Uterus (tissue), 4 donors: ENCODE results near the gene DOCK1. TPM values are rescaled to one million over a fixed set of nuclear protein-coding genes. Genes with fewer than 3 reads are reported as not detected.
A peak's percentile ranks its signal among the peaks of the same experiment; 100 is the strongest.

Source experiments
- DNase-seq, 2 donors: peaks; one replicate each; pipeline ENCODE4 v3.0.0-alpha.2; 2019 to 2020
- H3K27ac ChIP-seq, 2 donors: fragments of 200-600 bp; sonication (generic); 1 replicate in 1 of 2; 2 replicates in 1 of 2; pipeline ENCODE4 v1.5.1; 2016 to 2018
- H3K27me3 ChIP-seq, 2 donors: fragments of 200-600 bp; sonication (generic); one replicate each; pipeline ENCODE4 v1.5.1; 2018 to 2019; ENCODE audit warnings: control low read depth in 1 of 2
- H3K36me3 ChIP-seq, 2 donors: fragments of 200-600 bp; sonication (generic); one replicate each; pipeline ENCODE4 v1.5.1; 2019; ENCODE audit warnings: control low read depth in 1 of 2
- H3K4me1 ChIP-seq, 2 donors: fragments of 200-600 bp; sonication (generic); one replicate each; pipeline ENCODE4 v1.5.1; 2018 to 2019; ENCODE audit warnings: control low read depth in 1 of 2
- H3K4me3 ChIP-seq, 2 donors: fragments of 200-600 bp; sonication (generic); 1 replicate in 1 of 2; 2 replicates in 1 of 2; pipeline ENCODE4 v1.5.1; 2018 to 2019; ENCODE audit warnings: mild to moderate bottlenecking in 1 of 2
- H3K9me3 ChIP-seq, 2 donors: fragments of 200-600 bp; sonication (generic); one replicate each; pipeline ENCODE4 v1.5.1; 2019; ENCODE audit warnings: control low read depth in 1 of 2
- CTCF ChIP-seq, 4 experiments: fragments of 200-600 bp in 2 of 4; fragments of 450-650 bp in 2 of 4; sonication (generic) in 2 of 4; IDR thresholded peaks; one replicate each; pipeline ENCODE4 v1.5.1; 2016 to 2019; ENCODE audit warnings: antibody characterized with exemption in 4 of 4, mild to moderate bottlenecking in 2 of 4, moderate library complexity in 1 of 4
- POLR2A ChIP-seq, 2 donors: fragments of 450-650 bp; IDR thresholded peaks; one replicate each; pipeline ENCODE4 v1.6.1; 2016; ENCODE audit warnings: antibody characterized with exemption in 2 of 2, mild to moderate bottlenecking in 1 of 2, moderate library complexity in 1 of 2
- intact Hi-C: fragments of 100-400 bp; cut with DNase I; formaldehyde crosslinking; loops from one replicate; pipeline ENCODE4 v1.15.1; 2023; ENCODE audit warnings: low total_unique reads
- total RNA-seq, 4 donors: library from RNA; depleted of rRNA in 3 of 4; stranded (reverse); fragments of >200 nt in 3 of 4; gene quantifications; one replicate each; pipeline versions ENCODE4 v1.1.0 to v1.2.4, GENCODE V29; 2014 to 2023
- donor health status: DM: yes; HTN: yes; CAD: no.

Gene DOCK1
- total RNA-seq, 4 donors from 2014 or later: 15.6 to 130 (median 65.0) TPM

DNA sequence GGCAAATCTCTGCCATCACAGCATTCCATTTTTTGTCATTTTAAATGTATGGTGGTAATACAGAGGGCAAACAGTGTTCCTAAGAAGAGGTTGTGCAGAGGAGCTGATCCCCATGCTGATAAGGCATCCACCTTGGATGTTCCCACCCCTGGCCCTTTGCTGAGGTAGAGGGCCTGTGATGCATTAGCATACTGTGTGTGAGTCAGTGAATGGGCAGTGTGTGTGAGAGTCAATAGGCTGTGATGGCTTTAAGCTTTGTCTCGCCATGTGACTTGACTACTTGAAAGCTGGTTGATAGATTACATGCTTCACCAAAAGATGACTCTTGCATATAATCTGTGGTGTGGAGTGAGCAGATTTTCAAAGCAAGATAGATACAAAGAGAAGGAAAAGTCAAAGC is 209.9 kb downstream of the DOCK1 start:
- no peaks in the 10 kb centered on the region for H3K9me3 ChIP-seq
- DNase-seq: no peak
- intact Hi-C loops: no loop called here
- H3K27me3 ChIP-seq: no peaks in the 10 kb centered on the region
- H3K4me3 ChIP-seq: no peak overlapping the region
- no peak overlapping the region for H3K27ac ChIP-seq
- TF ChIP-seq CTCF (IDR thresholded peaks at IDR 0.05) (no peak), POLR2A (IDR thresholded peaks at IDR 0.05) (no peak)
- H3K36me3 ChIP-seq: no peaks in the 10 kb centered on the region
- no peaks in the 10 kb centered on the region for H3K4me1 ChIP-seq

DNA sequence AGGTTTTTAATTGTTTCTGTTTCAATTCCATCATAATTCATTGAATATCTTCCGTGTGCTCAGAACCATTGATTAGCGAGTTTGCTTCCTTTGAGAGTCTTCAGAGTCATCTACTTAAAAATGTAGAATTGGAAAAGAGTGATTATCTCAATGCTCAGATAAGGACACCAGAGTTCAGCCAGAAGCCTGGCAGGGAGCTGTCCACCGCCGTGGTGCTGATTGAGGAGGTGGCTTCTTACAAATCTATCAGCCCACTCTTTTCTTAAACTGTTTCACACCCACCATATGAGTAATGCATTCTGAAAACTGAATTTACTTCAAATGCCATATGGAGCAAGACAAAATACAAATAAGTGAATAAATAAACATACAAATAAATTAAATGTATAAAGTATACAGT is 211.9 kb downstream of the DOCK1 start:
- Histone ChIP-seq H3K27me3 (no peaks in the 10 kb centered on the region), H3K9me3 (no peaks in the 10 kb centered on the region), H3K36me3 (no peaks in the 10 kb centered on the region), H3K4me1 (no peaks in the 10 kb centered on the region), H3K4me3 (no peak overlapping the region), H3K27ac (no peak overlapping the region)
- peak in 1 of 2 donors; percentile 31 for DNase-seq
- intact Hi-C loops: no loop called here
- TF ChIP-seq POLR2A (IDR thresholded peaks at IDR 0.05) (no peak), CTCF (IDR thresholded peaks at IDR 0.05) (no peak)

DNA sequence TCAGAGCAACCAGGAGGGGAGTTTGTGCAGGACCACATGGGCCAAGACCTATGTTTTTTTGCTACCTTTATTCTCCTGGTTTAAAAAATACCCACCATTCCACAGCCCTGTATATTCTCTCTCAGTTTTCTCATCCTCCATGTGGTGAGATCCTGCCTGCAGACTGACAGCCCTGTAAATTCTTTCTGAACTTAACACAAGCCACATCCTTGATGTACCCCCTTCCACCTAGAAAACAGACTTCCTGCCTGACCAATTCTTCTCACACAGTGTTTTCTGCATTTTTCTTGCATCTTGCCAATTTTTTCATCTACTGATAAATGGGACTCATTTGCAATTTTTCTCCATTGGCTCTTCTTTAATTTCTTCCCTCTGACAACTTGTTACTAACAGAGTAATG is 212.8 kb downstream of the DOCK1 start:
- Histone ChIP-seq H3K4me1 (no peaks in the 10 kb centered on the region), H3K9me3 (no peaks in the 10 kb centered on the region), H3K27me3 (no peaks in the 10 kb centered on the region), H3K36me3 (no peaks in the 10 kb centered on the region), H3K27ac (no peak overlapping the region), H3K4me3 (no peak overlapping the region)
- no peak for TF ChIP-seq POLR2A (IDR thresholded peaks at IDR 0.05)
- no peak for TF ChIP-seq CTCF (IDR thresholded peaks at IDR 0.05)
- no peak for DNase-seq
- intact Hi-C loops: no loop called here

- TF ChIP-seq POLR2A (IDR thresholded peaks at IDR 0.05): no peak
- no peak for TF ChIP-seq CTCF (IDR thresholded peaks at IDR 0.05)
These were observed 214.7 kb downstream of the DOCK1 start for GRCh38 chr10:127119936-127120335.

GRCh38 chr10:127122831-127123230 is 217.6 kb downstream of the DOCK1 start:
- no peak for TF ChIP-seq POLR2A (IDR thresholded peaks at IDR 0.05)
- TF ChIP-seq CTCF (IDR thresholded peaks at IDR 0.05): no peak
- no peak overlapping the region for H3K4me3 ChIP-seq
- H3K27me3 ChIP-seq: no peaks in the 10 kb centered on the region
- no peaks in the 10 kb centered on the region for H3K4me1 ChIP-seq
- no peak overlapping the region for H3K27ac ChIP-seq
- intact Hi-C loops: no loop called here
- no peaks in the 10 kb centered on the region for H3K36me3 ChIP-seq
- DNase-seq: no peak
- H3K9me3 ChIP-seq: no peaks in the 10 kb centered on the region

More at GRCh38 chr10:127119936-127120335, 214.7 kb downstream of the DOCK1 start:
- H3K27me3 ChIP-seq: no peaks in the 10 kb centered on the region
- DNase-seq: no peak
- H3K4me3 ChIP-seq: no peak overlapping the region
- no peaks in the 10 kb centered on the region for H3K36me3 ChIP-seq
- no peaks in the 10 kb centered on the region for H3K4me1 ChIP-seq
- H3K9me3 ChIP-seq: no peaks in the 10 kb centered on the region
- no peak overlapping the region for H3K27ac ChIP-seq
- intact Hi-C loops: no loop called here
